NOMO-1 treated with DMSO at 0.1 percent for 48 hours (cell line): ENCODE data around the gene KCNAB1.

Source experiments
- DNase-seq: peaks from one replicate; lab custom pipeline; 2025; ENCODE audit not compliant: unreplicated experiment; lab: John Stamatoyannopoulos, UW

The KCNAB1 gene

GRCh38 chr3:156311431-156311830 is 191.1 kb downstream of the KCNAB1 start:
- DNase-seq: no peak

GRCh38 chr3:156311930-156312329 is 191.6 kb downstream of the KCNAB1 start:
- no peak for DNase-seq

GRCh38 chr3:156316076-156316475 is 195.7 kb downstream of the KCNAB1 start:
- no peak for DNase-seq

- peak; percentile 33 for DNase-seq
Observed at GRCh38 chr3:156317462-156318074, 197.2 kb downstream of the KCNAB1 start.

GRCh38 chr3:156321945-156322344 is 201.6 kb downstream of the KCNAB1 start:
- DNase-seq: no peak

- DNase-seq: peak; percentile 67
Observed at GRCh38 chr3:156323466-156323865, 203.1 kb downstream of the KCNAB1 start.

- no peak for DNase-seq
Observed at GRCh38 chr3:156330415-156330814, 210.0 kb downstream of the KCNAB1 start.

- DNase-seq: no peak
Observed at GRCh38 chr3:156332304-156332703, 211.9 kb downstream of the KCNAB1 start.

- DNase-seq: no peak
Observed at GRCh38 chr3:156334841-156335545, 214.6 kb downstream of the KCNAB1 start.

GRCh38 chr3:156339491-156339890 is 219.1 kb downstream of the KCNAB1 start:
- DNase-seq: no peak

- DNase-seq: no peak
Observed at GRCh38 chr3:156341332-156341731, 221.0 kb downstream of the KCNAB1 start.

- DNase-seq: peak; percentile 77
Observed at GRCh38 chr3:156341831-156342416, 221.5 kb downstream of the KCNAB1 start.

- DNase-seq: no peak
Observed at GRCh38 chr3:156344215-156344614, 223.8 kb downstream of the KCNAB1 start.

- DNase-seq: no peak
Observed at GRCh38 chr3:156349111-156349510, 228.7 kb downstream of the KCNAB1 start.

GRCh38 chr3:156349978-156350377 is 229.6 kb downstream of the KCNAB1 start:
- DNase-seq: no peak

GRCh38 chr3:156350781-156351180 is 230.4 kb downstream of the KCNAB1 start:
- DNase-seq: no peak

GRCh38 chr3:156351783-156352182 is 231.4 kb downstream of the KCNAB1 start:
- DNase-seq: no peak

- DNase-seq: no peak
Observed at GRCh38 chr3:156352728-156353127, 232.3 kb downstream of the KCNAB1 start.

GRCh38 chr3:156353563-156353962 is 233.2 kb downstream of the KCNAB1 start:
- DNase-seq: no peak

GRCh38 chr3:156356537-156357363 is 236.4 kb downstream of the KCNAB1 start:
- DNase-seq: no peak

- DNase-seq: no peak
Observed at GRCh38 chr3:156358232-156358631, 237.9 kb downstream of the KCNAB1 start.

- DNase-seq: no peak
Observed at GRCh38 chr3:156359368-156359767, 239.0 kb downstream of the KCNAB1 start.
